ENCODE measurements around the gene ZBTB20. TPM values are rescaled to one million over a fixed set of nuclear protein-coding genes. Genes with fewer than 3 reads are reported as not detected.

ZBTB20 gene
- total and polyA plus RNA-seq, 4 donors = 3.1 to 57.4 (median 29.3) TPM

DNA sequence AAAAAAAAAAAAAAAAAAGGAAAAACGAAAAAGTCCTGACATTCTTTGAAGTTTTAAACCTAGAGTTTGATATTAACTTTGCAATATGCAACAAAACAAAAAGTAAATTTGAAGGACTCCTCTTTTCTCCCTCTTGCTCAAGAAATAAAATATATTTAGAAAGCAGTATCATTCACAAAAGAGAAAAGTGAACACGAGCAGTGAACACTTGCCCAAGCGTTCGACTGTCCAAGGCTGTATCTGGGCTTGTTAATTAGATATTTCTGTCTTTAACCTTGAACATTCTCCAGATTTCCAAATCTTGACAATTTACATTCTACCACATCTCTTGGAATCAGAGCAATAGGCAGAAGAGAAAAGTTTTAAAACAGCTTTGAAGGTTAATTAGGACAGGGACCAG lies 495.5 kb downstream of the ZBTB20 start:
- Histone ChIP-seq H3K27ac (ENCODE audit: low read depth, low read length) (no peak overlapping the region), H3K9me3 (ENCODE audit: control insufficient read depth, insufficient read depth, low read length) (no peaks in the 10 kb centered on the region), H3K4me3 (ENCODE audit: low read depth, low read length) (no peak overlapping the region), H3K4me1 (ENCODE audit: control insufficient read depth, insufficient read depth, low read length) (no peaks in the 10 kb centered on the region), H3K27me3 (ENCODE audit: control insufficient read depth, insufficient read depth, low read length) (no peaks in the 10 kb centered on the region), H3K36me3 (ENCODE audit: control insufficient read depth, insufficient read depth, low read length) (no peaks in the 10 kb centered on the region)
- no CpG with 5 or more reads among the region's 4 CpGs for WGBS (ENCODE audit: insufficient coverage)
- DNase-seq (ENCODE audit: low read depth in 4 of 6, low spot score in 6 of 6) = no peak

DNA sequence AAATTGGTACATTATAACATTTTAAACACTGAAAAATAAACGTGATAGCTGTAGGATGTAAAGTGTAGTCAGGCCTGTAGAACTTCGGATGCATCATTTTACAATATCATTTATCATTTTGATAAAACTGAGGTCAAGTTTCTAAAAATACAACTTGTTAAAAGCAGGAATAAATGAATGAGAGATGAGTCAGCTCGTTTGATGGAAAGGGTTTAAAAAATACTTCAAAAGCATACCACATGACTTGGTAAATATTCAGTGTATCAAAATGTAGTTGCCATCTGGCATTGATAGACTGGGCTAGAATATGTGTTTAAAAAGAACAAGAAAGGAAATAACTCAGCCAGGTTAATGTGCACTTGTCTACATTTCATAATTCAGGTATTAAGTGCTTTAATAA lies 496.3 kb downstream of the ZBTB20 start:
- Histone ChIP-seq H3K9me3 (ENCODE audit: control insufficient read depth, insufficient read depth, low read length) (no peaks in the 10 kb centered on the region), H3K27ac (ENCODE audit: low read depth, low read length) (no peak overlapping the region), H3K27me3 (ENCODE audit: control insufficient read depth, insufficient read depth, low read length) (no peaks in the 10 kb centered on the region), H3K36me3 (ENCODE audit: control insufficient read depth, insufficient read depth, low read length) (no peaks in the 10 kb centered on the region), H3K4me3 (ENCODE audit: low read depth, low read length) (no peak overlapping the region), H3K4me1 (ENCODE audit: control insufficient read depth, insufficient read depth, low read length) (no peaks in the 10 kb centered on the region)
- WGBS (ENCODE audit: insufficient coverage) = no CpG with 5 or more reads among the region's 3 CpGs
- no peak for DNase-seq (ENCODE audit: low read depth in 4 of 6, low spot score in 6 of 6)

DNA sequence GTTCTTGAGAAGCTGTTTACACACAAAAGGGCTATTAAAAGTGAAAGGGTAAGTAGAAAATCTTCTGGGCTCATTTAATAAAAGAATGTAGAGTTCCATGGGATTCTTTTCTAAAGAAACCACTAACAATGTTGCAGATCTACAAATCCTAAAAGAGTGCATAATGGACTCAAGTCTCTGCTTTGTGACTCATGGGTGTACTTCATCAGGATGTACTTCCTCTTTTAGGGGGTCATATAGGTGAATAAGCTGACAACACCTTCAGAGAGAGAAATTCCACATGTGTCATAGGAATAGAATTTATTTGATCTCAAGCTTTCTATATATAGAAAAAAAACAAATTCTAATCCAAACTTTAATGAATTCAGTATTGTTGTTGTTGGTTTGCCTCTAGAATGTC lies 497.8 kb downstream of the ZBTB20 start:
- no peaks in the 10 kb centered on the region for H3K4me1 ChIP-seq (ENCODE audit: control insufficient read depth, insufficient read depth, low read length)
- no peak overlapping the region for H3K4me3 ChIP-seq (ENCODE audit: low read depth, low read length)
- no peak overlapping the region for H3K27ac ChIP-seq (ENCODE audit: low read depth, low read length)
- H3K27me3 ChIP-seq (ENCODE audit: control insufficient read depth, insufficient read depth, low read length) = no peaks in the 10 kb centered on the region
- DNase-seq (ENCODE audit: low read depth in 4 of 6, low spot score in 6 of 6) = no peak
- H3K9me3 ChIP-seq (ENCODE audit: control insufficient read depth, insufficient read depth, low read length) = no peaks in the 10 kb centered on the region
- H3K36me3 ChIP-seq (ENCODE audit: control insufficient read depth, insufficient read depth, low read length) = no peaks in the 10 kb centered on the region

DNA sequence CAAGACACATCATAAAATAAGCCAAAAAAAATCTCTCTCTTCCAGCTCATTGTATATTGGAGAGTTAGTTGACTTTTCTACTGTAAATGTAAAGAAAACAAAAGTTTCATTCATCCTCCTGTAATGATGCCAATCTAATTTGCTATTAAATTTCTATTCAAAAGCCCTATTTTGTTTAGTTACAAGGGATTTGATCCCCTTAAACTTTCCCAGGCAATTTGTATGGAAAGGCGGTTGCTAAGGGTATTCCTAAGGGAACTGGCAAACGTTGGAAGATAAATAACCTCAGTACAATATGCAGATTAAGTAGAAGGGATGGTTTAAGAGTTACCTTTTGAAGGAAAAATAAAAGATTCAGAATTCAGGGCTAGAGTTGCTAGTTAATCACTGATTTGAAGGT lies 500.6 kb downstream of the ZBTB20 start:
- no peak overlapping the region for H3K4me3 ChIP-seq (ENCODE audit: low read depth, low read length)
- no CpG with 5 or more reads among the region's 2 CpGs for WGBS (ENCODE audit: insufficient coverage)
- H3K27me3 ChIP-seq (ENCODE audit: control insufficient read depth, insufficient read depth, low read length) = no peaks in the 10 kb centered on the region
- H3K36me3 ChIP-seq (ENCODE audit: control insufficient read depth, insufficient read depth, low read length) = no peaks in the 10 kb centered on the region
- no peaks in the 10 kb centered on the region for H3K9me3 ChIP-seq (ENCODE audit: control insufficient read depth, insufficient read depth, low read length)
- DNase-seq (ENCODE audit: low read depth in 4 of 6, low spot score in 6 of 6) = peak in 4 of 6 donors; percentile 27 to 66 (median 56)
- no peaks in the 10 kb centered on the region for H3K4me1 ChIP-seq (ENCODE audit: control insufficient read depth, insufficient read depth, low read length)
- H3K27ac ChIP-seq (ENCODE audit: low read depth, low read length) = no peak overlapping the region

DNA sequence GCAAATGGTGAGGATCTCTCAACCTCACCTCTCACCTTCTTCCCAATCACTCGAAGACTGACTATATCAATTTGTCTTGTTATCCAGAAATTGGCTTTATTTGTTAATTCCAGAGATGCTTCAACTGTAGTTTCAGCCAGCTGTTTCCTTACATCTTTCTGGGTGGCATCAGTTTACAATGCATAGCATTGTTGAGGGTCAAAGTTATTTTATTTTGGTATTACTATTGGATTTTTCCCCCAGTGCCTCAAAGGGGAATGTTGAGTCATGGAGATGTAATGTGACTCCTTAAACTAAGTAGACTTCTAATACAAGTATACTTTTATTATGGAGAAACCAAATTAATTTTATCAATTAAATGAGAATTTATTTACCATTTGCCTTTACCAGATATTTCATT lies 501.7 kb downstream of the ZBTB20 start:
- Histone ChIP-seq H3K9me3 (ENCODE audit: control insufficient read depth, insufficient read depth, low read length) (no peaks in the 10 kb centered on the region), H3K27ac (ENCODE audit: low read depth, low read length) (no peak overlapping the region), H3K4me3 (ENCODE audit: low read depth, low read length) (no peak overlapping the region), H3K27me3 (ENCODE audit: control insufficient read depth, insufficient read depth, low read length) (no peaks in the 10 kb centered on the region), H3K36me3 (ENCODE audit: control insufficient read depth, insufficient read depth, low read length) (no peaks in the 10 kb centered on the region), H3K4me1 (ENCODE audit: control insufficient read depth, insufficient read depth, low read length) (no peaks in the 10 kb centered on the region)
- no CpG with 5 or more reads among the region's 1 CpG for WGBS (ENCODE audit: insufficient coverage)
- no peak for DNase-seq (ENCODE audit: low read depth in 4 of 6, low spot score in 6 of 6)

DNA sequence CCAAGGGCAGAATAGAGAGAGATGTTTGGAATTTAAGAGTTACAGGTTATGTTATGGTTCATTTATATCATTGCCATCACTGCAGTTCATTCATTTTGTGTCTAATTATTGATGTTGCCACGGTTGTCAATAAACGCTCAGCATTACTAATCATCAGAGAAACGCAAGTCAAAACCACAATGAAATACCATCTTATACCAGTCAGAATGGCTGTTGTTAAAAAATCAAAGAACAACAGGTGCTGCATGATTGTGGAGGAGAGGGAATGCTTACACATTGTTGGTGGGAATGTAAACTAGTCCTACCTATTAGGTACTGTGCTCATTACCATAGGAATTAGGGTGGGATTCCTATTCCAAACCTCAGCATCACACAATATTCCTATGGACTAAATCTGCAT lies 502.7 kb downstream of the ZBTB20 start:
- no peak for DNase-seq (ENCODE audit: low read depth in 4 of 6, low spot score in 6 of 6)

DNA sequence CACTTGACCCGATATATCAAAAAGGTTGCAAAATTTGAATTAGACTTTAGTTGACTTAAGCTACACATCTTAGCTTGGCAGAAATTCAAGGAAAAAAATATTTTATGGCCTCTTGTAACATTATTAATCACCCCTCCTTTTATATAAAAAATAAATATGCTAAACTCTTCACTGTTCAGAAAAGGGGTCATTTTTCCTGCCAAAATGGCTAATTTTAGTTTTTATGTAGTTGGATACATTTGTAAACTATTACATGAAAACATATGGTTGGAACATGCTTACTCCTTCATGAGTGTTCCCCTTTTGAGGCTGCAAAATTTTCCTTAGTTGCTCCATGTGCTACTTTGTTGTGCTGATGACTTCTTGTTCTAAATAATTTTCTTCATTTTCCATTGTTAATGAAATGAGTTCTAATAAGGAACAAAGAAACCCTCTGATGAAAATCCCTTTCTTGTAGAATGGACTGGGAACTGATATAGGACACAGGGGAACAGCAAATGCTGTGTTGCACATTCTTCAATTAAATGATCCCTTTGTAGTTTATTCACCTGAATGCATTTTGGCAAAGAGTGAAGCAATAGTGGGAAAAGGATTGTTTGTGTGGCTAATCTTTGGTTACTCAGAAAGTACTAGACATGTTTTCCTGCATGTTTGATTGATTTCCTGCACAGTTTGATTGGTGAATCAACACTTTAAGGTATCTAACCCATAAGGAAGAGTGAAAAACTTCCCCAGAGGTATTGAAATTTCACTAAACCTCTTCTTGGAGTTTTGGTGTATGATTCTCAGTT lies 503.9 kb downstream of the ZBTB20 start:
- DNase-seq (ENCODE audit: low read depth in 4 of 6, low spot score in 6 of 6) = no peak
- Histone ChIP-seq H3K27me3 (ENCODE audit: control insufficient read depth, insufficient read depth, low read length) (no peaks in the 10 kb centered on the region), H3K36me3 (ENCODE audit: control insufficient read depth, insufficient read depth, low read length) (no peaks in the 10 kb centered on the region), H3K9me3 (ENCODE audit: control insufficient read depth, insufficient read depth, low read length) (no peaks in the 10 kb centered on the region), H3K4me3 (ENCODE audit: low read depth, low read length) (no peak overlapping the region), H3K27ac (ENCODE audit: low read depth, low read length) (no peak overlapping the region), H3K4me1 (ENCODE audit: control insufficient read depth, insufficient read depth, low read length) (no peaks in the 10 kb centered on the region)
- WGBS (ENCODE audit: insufficient coverage) = no CpG with 5 or more reads among the region's 1 CpG

More for the DNA sequence above, 502.7 kb downstream of the ZBTB20 start:
- H3K4me3 ChIP-seq (ENCODE audit: low read depth, low read length) = no peak overlapping the region
- no CpG with 5 or more reads among the region's 3 CpGs for WGBS (ENCODE audit: insufficient coverage)
- no peaks in the 10 kb centered on the region for H3K36me3 ChIP-seq (ENCODE audit: control insufficient read depth, insufficient read depth, low read length)
- H3K9me3 ChIP-seq (ENCODE audit: control insufficient read depth, insufficient read depth, low read length) = no peaks in the 10 kb centered on the region
- H3K27me3 ChIP-seq (ENCODE audit: control insufficient read depth, insufficient read depth, low read length) = no peaks in the 10 kb centered on the region
- H3K4me1 ChIP-seq (ENCODE audit: control insufficient read depth, insufficient read depth, low read length) = no peaks in the 10 kb centered on the region
- H3K27ac ChIP-seq (ENCODE audit: low read depth, low read length) = no peak overlapping the region

DNA sequence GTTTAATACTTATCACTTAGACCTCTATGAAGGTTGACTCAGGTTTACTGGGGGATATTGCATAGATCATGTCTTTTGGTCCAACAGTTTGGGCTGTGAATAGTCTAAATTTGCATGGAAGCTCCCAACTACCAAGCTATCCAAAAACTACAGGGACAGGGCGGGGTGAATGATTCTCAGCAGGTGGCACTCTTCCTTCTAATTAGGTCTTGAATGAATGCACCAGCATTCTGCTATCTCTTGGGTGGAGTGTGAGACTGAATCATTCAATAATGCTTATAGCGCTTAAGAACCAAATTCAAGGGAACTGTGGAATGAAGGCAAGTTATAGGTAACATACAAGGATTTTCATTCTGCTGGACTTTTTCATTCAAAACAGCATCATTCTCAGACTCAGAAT lies 507.0 kb downstream of the ZBTB20 start:
- H3K4me3 ChIP-seq (ENCODE audit: low read depth, low read length) = no peak overlapping the region
- DNase-seq (ENCODE audit: low read depth in 4 of 6, low spot score in 6 of 6) = no peak
- peaks cover 5% of the 10 kb centered on the region for H3K9me3 ChIP-seq (ENCODE audit: control insufficient read depth, insufficient read depth, low read length)
- no peaks in the 10 kb centered on the region for H3K4me1 ChIP-seq (ENCODE audit: control insufficient read depth, insufficient read depth, low read length)
- H3K27me3 ChIP-seq (ENCODE audit: control insufficient read depth, insufficient read depth, low read length) = no peaks in the 10 kb centered on the region
- no peak overlapping the region for H3K27ac ChIP-seq (ENCODE audit: low read depth, low read length)
- no peaks in the 10 kb centered on the region for H3K36me3 ChIP-seq (ENCODE audit: control insufficient read depth, insufficient read depth, low read length)
- WGBS (ENCODE audit: insufficient coverage) = no CpG with 5 or more reads among the region's 2 CpGs

DNA sequence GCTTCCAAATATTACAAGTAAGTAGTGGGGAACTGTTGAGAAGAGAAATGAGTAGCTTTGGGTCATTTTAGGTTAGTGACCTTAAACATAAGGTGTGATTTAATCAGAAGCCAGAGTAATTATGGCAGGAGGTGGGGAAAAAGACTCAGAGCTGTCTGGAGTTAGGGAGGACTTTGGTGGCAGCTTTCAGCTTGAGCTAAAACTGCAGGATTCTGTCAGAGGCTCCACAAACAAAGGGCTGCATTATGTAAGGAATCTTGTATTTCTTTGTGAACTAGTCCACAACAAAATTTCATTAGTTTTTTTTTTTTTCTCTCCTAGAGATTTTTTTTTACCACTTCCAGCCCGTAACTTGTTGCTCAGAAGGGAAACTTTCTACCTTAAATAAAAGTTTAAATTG lies 507.9 kb downstream of the ZBTB20 start:
- peaks cover 5% of the 10 kb centered on the region for H3K9me3 ChIP-seq (ENCODE audit: control insufficient read depth, insufficient read depth, low read length)
- no peak for DNase-seq (ENCODE audit: low read depth in 4 of 6, low spot score in 6 of 6)
- WGBS (ENCODE audit: insufficient coverage) = no CpG with 5 or more reads among the region's 1 CpG
- H3K4me1 ChIP-seq (ENCODE audit: control insufficient read depth, insufficient read depth, low read length) = no peaks in the 10 kb centered on the region
- H3K36me3 ChIP-seq (ENCODE audit: control insufficient read depth, insufficient read depth, low read length) = no peaks in the 10 kb centered on the region
- no peak overlapping the region for H3K27ac ChIP-seq (ENCODE audit: low read depth, low read length)
- no peaks in the 10 kb centered on the region for H3K27me3 ChIP-seq (ENCODE audit: control insufficient read depth, insufficient read depth, low read length)
- H3K4me3 ChIP-seq (ENCODE audit: low read depth, low read length) = no peak overlapping the region

DNA sequence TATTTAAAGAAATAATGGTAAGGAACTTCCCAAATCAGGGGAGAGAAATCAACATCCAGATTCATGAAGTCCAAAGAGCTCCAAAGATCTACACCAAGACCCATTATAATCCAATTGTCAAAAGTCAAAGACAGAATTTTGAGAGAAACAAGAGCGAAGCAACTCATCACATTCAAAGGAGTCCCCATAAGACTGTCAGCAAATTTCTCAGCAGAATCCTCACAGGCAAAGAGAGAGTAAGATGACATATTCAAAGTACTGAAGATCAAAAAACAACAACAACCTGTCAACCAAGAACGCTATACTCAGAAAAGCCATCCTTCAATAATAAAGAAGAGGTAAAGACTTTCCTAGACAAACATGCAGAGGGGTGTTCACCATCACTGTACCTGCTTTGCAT lies 511.2 kb downstream of the ZBTB20 start:
- H3K27me3 ChIP-seq (ENCODE audit: control insufficient read depth, insufficient read depth, low read length) = no peaks in the 10 kb centered on the region
- H3K4me1 ChIP-seq (ENCODE audit: control insufficient read depth, insufficient read depth, low read length) = no peaks in the 10 kb centered on the region
- H3K36me3 ChIP-seq (ENCODE audit: control insufficient read depth, insufficient read depth, low read length) = no peaks in the 10 kb centered on the region
- H3K9me3 ChIP-seq (ENCODE audit: control insufficient read depth, insufficient read depth, low read length) = peaks cover 5% of the 10 kb centered on the region
- no peak overlapping the region for H3K4me3 ChIP-seq (ENCODE audit: low read depth, low read length)
- no peak overlapping the region for H3K27ac ChIP-seq (ENCODE audit: low read depth, low read length)
- no CpG with 5 or more reads among the region's 2 CpGs for WGBS (ENCODE audit: insufficient coverage)
- no peak for DNase-seq (ENCODE audit: low read depth in 4 of 6, low spot score in 6 of 6)

All from spinal cord (tissue), 10 donors.